PC-9 (cell line): Measurements from ENCODE around the gene KAT6B. TPM values are rescaled to one million over a fixed set of nuclear protein-coding genes. Genes with fewer than 3 reads are reported as not detected.

ENCODE experiments used
- BruUV-seq: library from RNA; stranded (reverse); fragments of 400-500 nt; replicated peaks from 2 replicates; lab custom pipeline; 2021; lab: Mats Ljungman, UMichigan
- CTCF ChIA-PET: fragments of 300-600 bp; sonication (Branson Sonifier 250); formaldehyde crosslinking; loops from one replicate; lab custom pipeline; 2022; ENCODE audit warnings: antibody characterized with exemption; lab: Charles Lee
- POLR2A ChIA-PET: fragments of 300-600 bp; sonication (Branson Sonifier 250); formaldehyde crosslinking; loops from one replicate; lab custom pipeline; 2022; ENCODE audit warnings: antibody characterized with exemption; ENCODE audit not compliant: unreplicated experiment; lab: Charles Lee
- DNase-seq, 2 experiments: peaks; one replicate each; pipeline versions ENCODE4 v3.0.0 to v3.0.0-alpha.2; 2015 to 2022; ENCODE audit warnings: mixed read lengths in 1 of 2
- H2AFZ ChIP-seq: fragments of 200-600 bp; sonication (generic); 2 replicates; pipeline ENCODE4 v1.8.1; 2017; ENCODE audit warnings: antibody characterized with exemption
- H3F3A ChIP-seq: fragments of 200-600 bp; sonication (generic); 2 replicates; pipeline ENCODE4 v1.8.1; 2017; ENCODE audit warnings: antibody characterized with exemption, mild to moderate bottlenecking, low read depth; ENCODE audit not compliant: insufficient read depth
- H3K27ac ChIP-seq: fragments of 200-600 bp; sonication (generic); 2 replicates; pipeline ENCODE4 v1.6.1; 2016; ENCODE audit warnings: mixed run types
- H3K27me3 ChIP-seq: fragments of 200-600 bp; sonication (generic); 2 replicates; pipeline ENCODE4 v1.6.1; 2016; ENCODE audit warnings: low read depth, mixed run types; ENCODE audit not compliant: insufficient read depth
- H3K36me3 ChIP-seq: fragments of 200-600 bp; sonication (generic); 2 replicates; pipeline ENCODE4 v1.6.1; 2016; ENCODE audit warnings: low read depth, mixed run types
- H3K4me1 ChIP-seq: fragments of 200-600 bp; sonication (generic); replicated peaks from 2 replicates; pipeline ENCODE4 v1.6.1; 2016; ENCODE audit warnings: mixed run types; ENCODE audit not compliant: insufficient read depth
- H3K4me2 ChIP-seq: fragments of 200-600 bp; sonication (generic); 2 replicates; pipeline ENCODE4 v1.6.1; 2017; ENCODE audit warnings: mixed run types
- H3K4me3 ChIP-seq: fragments of 200-600 bp; sonication (generic); 2 replicates; pipeline ENCODE4 v1.6.1; 2016; ENCODE audit warnings: mixed run types
- H3K79me2 ChIP-seq: fragments of 200-600 bp; sonication (generic); 2 replicates; pipeline ENCODE4 v1.6.1; 2017; ENCODE audit warnings: low read depth, mixed run types
- H3K9me2 ChIP-seq: fragments of 200-600 bp; sonication (generic); 2 replicates; pipeline ENCODE4 v1.8.1; 2017; ENCODE audit warnings: mild to moderate bottlenecking; ENCODE audit not compliant: insufficient read depth
- H3K9me3 ChIP-seq: fragments of 200-600 bp; sonication (generic); 2 replicates; pipeline ENCODE4 v1.8.1; 2016; ENCODE audit warnings: low read depth; ENCODE audit not compliant: insufficient read depth
- H4K20me1 ChIP-seq: fragments of 200-600 bp; sonication (generic); 2 replicates; pipeline ENCODE4 v1.8.1; 2017; ENCODE audit not compliant: insufficient read depth
- EZH2 ChIP-seq: fragments of 200-600 bp; sonication (generic); IDR thresholded peaks from 2 replicates; pipeline ENCODE4 v1.8.0; 2017; ENCODE audit warnings: antibody characterized with exemption, low read depth
- intact Hi-C: fragments of 100-400 bp; cut with micrococcal nuclease; formaldehyde crosslinking; loops from one replicate; pipeline ENCODE4 v1.10.0; 2022; ENCODE audit not compliant: unreplicated experiment
- total RNA-seq: library from RNA; stranded (reverse); gene quantifications from 2 replicates; pipeline ENCODE4 v1.2.3, GENCODE V29; 2021
- TF ChIP-seq, protein P1 (sequence below): fragments of 200-600 bp; sonication (generic); conservative IDR thresholded peaks from 2 replicates; pipeline ENCODE4 v1.6.1; 2017; ENCODE audit warnings: mixed run types, antibody characterized with exemption, mild to moderate bottlenecking, moderate library complexity

The KAT6B gene
- total RNA-seq, 1 experiment from 2014 or later, result 30.9 TPM

DNA sequence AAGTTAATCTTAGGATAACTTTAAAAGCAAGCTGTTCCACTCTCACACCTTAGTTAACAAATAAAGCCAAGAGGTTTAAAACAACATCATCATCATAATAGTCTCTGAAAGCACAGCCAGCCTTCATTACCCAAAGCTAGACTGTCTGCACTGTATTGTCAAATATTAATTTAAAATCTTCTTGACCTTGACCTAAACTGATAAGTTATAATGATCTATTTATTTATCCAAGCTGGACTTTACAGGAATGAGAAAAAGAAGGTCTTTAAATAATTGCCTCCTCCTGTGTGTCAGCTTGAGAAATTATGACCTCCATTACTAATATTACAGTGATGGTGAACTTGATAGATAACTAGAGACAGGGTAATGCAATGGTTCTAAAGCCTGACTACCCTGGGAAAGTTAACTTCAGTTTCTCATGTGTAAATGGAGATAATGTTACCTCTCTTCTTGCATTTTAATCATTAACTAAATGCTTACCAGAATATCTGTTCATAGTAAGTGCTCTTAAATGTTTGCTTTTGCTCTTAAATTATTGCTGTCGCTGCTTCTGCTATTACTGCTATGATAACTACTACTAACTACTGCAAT is 111.0 kb downstream of the KAT6B start:
- TF ChIP-seq, protein P1, sequence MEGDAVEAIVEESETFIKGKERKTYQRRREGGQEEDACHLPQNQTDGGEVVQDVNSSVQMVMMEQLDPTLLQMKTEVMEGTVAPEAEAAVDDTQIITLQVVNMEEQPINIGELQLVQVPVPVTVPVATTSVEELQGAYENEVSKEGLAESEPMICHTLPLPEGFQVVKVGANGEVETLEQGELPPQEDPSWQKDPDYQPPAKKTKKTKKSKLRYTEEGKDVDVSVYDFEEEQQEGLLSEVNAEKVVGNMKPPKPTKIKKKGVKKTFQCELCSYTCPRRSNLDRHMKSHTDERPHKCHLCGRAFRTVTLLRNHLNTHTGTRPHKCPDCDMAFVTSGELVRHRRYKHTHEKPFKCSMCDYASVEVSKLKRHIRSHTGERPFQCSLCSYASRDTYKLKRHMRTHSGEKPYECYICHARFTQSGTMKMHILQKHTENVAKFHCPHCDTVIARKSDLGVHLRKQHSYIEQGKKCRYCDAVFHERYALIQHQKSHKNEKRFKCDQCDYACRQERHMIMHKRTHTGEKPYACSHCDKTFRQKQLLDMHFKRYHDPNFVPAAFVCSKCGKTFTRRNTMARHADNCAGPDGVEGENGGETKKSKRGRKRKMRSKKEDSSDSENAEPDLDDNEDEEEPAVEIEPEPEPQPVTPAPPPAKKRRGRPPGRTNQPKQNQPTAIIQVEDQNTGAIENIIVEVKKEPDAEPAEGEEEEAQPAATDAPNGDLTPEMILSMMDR, result no peak
- TF ChIP-seq EZH2, result no peak
- H3K27me3 ChIP-seq, result no peaks in the 10 kb centered on the region
- H3K4me2 ChIP-seq, result no peak overlapping the region
- H3K9me3 ChIP-seq, result no peaks in the 10 kb centered on the region
- ChIA-PET CTCF (interaction anchor here (0.6 kb wide), 1 partner anchor 378 kb away, joined by 3 read pairs; no protein-coding TSS in a partner anchor), POLR2A (interaction anchor here (0.8 kb wide), 1 partner anchor 195 kb away, joined by 6 read pairs; no protein-coding TSS in a partner anchor)
- H3K4me3 ChIP-seq, result no peak overlapping the region
- DNase-seq, result no peak
- H3K79me2 ChIP-seq, result no peaks in the 10 kb centered on the region; the same call in 1 of the 2 replicates
- no TSS peak for BruUV-seq
- no peaks in the 10 kb centered on the region for H3K36me3 ChIP-seq
- H3F3A ChIP-seq, result no peaks in the 10 kb centered on the region
- H4K20me1 ChIP-seq, result no peaks in the 10 kb centered on the region
- H3K4me1 ChIP-seq, result no peaks in the 10 kb centered on the region; the same call in 1 of the 2 replicates
- intact Hi-C loops, result no loop called here
- no peak overlapping the region for H2AFZ ChIP-seq
- no peak overlapping the region for H3K27ac ChIP-seq
- H3K9me2 ChIP-seq, result no peaks in the 10 kb centered on the region

DNA sequence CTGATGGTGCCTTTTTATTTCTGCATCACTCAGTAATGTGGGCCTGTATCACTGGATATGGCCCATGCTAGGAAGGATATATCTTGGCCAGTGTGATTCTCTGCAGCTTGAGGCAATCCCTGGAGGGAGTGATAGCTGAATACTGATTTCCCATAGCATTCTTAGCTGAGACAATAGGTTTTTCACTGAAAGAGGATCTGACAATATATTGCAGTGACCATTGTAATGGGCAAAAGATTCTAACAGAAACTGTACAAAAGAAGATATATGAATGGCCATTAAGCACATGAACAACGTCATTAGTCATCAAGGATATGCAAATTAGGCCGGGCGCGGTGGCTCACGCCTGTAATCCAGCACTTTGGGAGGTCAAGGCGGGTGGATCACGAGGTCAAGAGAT is 117.8 kb downstream of the KAT6B start:
- no peak overlapping the region for H3K27ac ChIP-seq
- H3K9me3 ChIP-seq, result no peaks in the 10 kb centered on the region
- no peak overlapping the region for H3K4me3 ChIP-seq
- H3K4me1 ChIP-seq, result no peaks in the 10 kb centered on the region; the same call in 1 of the 2 replicates
- intact Hi-C loops, result no loop called here
- H3F3A ChIP-seq, result no peaks in the 10 kb centered on the region
- H3K36me3 ChIP-seq, result no peaks in the 10 kb centered on the region
- H3K79me2 ChIP-seq, result peaks cover 5% of the 10 kb centered on the region; the same call in 1 of the 2 replicates
- H3K27me3 ChIP-seq, result no peaks in the 10 kb centered on the region
- BruUV-seq, result no TSS peak
- TF ChIP-seq, protein P1, result no peak
- no peak for TF ChIP-seq EZH2
- POLR2A ChIA-PET, result no interaction called here
- CTCF ChIA-PET, result interaction anchor here (0.5 kb wide), 1 partner anchor 153 kb away, joined by 5 read pairs; no protein-coding TSS in a partner anchor
- H3K4me2 ChIP-seq, result no peak overlapping the region
- H2AFZ ChIP-seq, result no peak overlapping the region
- no peaks in the 10 kb centered on the region for H4K20me1 ChIP-seq
- no peak for DNase-seq
- no peaks in the 10 kb centered on the region for H3K9me2 ChIP-seq

DNA sequence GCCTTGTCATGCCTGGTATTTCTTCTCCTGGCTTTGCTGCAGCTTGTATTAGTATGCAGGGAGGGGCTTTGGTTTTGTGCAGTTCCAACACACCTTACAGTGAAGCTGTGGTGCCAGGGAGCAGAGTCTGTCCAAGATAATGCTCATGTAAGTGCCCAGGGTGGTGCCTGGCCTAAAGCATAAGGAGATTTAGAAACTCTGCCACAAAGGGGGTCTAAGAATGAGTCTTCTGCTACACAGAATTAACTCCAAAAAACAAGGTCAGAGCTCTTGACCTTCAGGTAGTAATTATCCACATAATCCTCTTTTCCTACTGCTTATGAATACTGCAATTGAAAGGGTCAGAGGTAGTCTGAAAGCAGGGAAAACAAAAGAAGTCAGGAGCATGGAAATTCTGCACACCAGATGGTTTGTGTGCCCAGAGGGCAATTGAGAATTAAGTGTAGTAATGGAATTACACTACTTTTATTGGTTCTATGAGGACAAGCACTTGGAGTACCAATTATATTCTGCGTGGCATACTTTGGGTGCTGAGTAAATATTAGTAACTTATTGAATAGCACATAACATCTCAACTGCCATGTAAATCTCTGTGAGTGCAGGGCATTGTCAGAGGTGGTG is 121.5 kb downstream of the KAT6B start:
- no peak overlapping the region for H2AFZ ChIP-seq
- ChIA-PET POLR2A (interaction anchor here (0.5 kb wide), 1 partner anchor 127 kb away, joined by 3 read pairs; no protein-coding TSS in a partner anchor), CTCF (no interaction called here)
- no peaks in the 10 kb centered on the region for H3K9me2 ChIP-seq
- H3K27me3 ChIP-seq, result no peaks in the 10 kb centered on the region
- no peak overlapping the region for H3K4me3 ChIP-seq
- no peak overlapping the region for H3K4me2 ChIP-seq
- no peak for DNase-seq
- H3K9me3 ChIP-seq, result no peaks in the 10 kb centered on the region
- no peak for TF ChIP-seq EZH2
- TF ChIP-seq, protein P1, result no peak
- no peaks in the 10 kb centered on the region for H3K36me3 ChIP-seq
- intact Hi-C loops, result no loop called here
- H3K27ac ChIP-seq, result no peak overlapping the region
- H4K20me1 ChIP-seq, result no peaks in the 10 kb centered on the region
- no peaks in the 10 kb centered on the region for H3F3A ChIP-seq
- peaks cover 5% of the 10 kb centered on the region; the same call in 1 of the 2 replicates for H3K79me2 ChIP-seq
- no peaks in the 10 kb centered on the region for H3K4me1 ChIP-seq
- BruUV-seq, result no TSS peak
